GM21576 (cell line): ENCODE data around the gene ROR2.
"Not testable (repeated sequence)": the region's sequence is repeated elsewhere in the genome, so short reads cannot be mapped to it uniquely, and the experiment has no call there.

Source experiments
- ATAC-seq: cut with Tn5 transposase; IDR thresholded peaks from one replicate; pipeline ENCODE4 v1.9.1; 2021; ENCODE audit warnings: mild to moderate bottlenecking, moderate library complexity; ENCODE audit not compliant: unreplicated experiment

The ROR2 gene

DNA sequence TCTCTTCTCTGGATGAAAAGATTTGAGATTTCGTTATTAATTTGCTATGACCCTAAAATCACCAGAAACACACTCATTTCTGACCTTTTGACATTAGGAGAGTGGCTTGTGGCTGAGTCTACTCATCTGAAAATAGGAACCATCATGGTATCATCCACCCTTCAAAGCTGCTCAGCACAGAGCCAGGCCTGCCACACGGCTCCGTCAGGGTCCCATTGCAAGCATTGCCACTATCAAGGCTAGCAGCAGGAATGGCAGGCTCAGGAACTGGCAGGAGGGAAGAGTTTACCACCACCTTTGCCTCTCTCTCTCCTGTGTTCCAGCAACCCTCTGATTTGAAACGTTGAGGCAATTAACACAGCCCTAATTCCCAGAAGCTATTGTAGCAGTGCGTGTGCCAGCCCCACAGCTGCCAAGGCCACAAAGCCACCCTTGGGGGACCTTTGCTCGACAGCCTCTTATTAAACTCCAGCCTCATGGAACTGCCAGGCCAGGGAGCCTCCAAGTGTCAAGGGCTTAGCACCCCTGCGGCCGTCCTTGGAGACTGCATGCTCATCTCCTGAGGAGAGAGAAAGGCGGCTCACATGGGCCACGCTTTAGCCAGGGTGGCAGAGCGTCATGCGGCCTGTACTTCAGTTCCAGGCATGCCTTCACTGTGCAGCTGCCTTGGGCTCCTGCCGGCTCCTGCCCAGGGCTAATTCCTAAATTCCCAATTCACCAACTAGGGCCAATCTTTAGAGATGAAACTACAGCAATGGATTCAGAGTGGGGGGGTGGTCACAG is 145.9 kb downstream of the ROR2 start:
- ATAC-seq: no peak

DNA sequence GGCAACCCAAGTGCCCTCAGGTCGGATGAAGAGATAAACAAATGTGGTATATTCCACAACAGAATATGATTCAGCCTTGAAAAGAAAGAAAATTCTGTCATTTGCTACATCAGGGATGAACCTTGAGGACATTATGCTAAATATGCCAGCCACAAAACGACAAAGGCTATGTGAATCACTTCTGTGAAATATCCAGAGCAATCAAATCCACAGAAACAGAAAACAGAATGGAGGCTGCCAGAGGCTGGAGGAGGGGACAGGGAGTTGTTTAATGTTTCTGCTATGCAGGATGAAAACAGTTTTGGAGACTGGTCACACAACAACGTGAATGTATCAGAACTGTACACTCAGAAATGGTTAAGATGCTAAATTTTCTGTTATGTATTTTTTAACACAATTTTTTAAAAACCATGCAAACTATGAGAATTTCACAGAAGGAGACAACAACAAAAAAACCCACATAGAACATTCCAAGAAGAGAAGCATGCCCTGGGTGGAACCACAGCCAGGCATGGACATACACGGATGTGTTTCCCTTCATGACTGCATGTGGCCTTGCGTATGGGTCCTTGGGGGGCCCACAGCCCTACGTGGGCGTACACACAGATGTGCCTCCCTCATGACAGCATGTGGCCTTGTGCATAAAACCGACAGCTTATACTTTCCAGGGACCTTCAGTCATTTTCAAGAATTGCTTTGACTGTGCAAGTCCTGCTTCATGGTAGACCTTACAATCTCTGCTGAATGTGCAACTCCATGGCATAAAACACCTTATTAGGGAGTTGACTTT is 146.7 kb downstream of the ROR2 start:
- ATAC-seq: no peak

DNA sequence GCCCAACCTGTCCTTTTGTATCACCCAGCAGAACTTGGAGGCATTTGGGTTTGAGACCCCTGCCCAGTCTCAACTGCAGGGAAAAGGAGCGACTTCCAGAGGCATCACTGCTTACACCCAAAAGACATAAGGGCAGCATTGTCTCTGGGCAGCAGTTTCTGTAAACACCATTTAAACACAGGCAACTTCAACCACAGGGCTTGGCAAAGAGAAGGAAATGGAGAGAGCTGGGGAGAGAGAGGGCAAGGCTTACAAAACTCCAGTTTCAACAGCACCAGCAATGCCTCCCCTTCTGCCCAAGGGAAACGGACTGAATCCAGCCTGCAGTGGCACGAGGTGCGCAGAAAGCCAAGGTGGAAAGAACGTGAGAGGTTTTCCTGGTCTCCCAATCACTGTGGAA is 147.6 kb downstream of the ROR2 start:
- ATAC-seq: no peak

DNA sequence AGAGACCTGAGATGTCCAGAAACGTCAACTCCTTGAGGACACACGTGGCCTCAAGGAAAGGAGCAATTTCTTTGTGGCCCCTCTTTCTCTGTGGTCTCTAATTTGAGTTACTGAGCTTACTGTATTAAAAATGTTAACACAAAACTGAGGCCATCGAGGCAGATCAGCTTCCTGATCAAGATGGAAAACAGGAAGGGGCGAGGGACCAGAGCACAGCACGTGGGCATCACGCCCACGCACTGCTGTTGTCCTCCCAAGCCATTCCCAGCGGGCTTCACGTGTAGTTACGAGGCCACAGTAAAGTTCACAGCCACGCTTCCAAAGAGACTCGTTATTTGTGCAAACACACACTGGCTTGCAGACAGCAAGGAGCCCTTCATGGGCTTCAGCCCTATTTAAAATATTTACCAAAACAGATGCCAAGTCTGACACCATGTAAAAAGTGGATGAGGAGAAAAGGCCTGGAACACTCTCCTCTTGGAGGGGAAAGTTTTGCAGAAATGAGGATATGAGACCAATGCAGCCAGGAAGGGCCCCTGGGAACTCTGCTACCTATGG is 149.5 kb downstream of the ROR2 start:
- no peak for ATAC-seq

DNA sequence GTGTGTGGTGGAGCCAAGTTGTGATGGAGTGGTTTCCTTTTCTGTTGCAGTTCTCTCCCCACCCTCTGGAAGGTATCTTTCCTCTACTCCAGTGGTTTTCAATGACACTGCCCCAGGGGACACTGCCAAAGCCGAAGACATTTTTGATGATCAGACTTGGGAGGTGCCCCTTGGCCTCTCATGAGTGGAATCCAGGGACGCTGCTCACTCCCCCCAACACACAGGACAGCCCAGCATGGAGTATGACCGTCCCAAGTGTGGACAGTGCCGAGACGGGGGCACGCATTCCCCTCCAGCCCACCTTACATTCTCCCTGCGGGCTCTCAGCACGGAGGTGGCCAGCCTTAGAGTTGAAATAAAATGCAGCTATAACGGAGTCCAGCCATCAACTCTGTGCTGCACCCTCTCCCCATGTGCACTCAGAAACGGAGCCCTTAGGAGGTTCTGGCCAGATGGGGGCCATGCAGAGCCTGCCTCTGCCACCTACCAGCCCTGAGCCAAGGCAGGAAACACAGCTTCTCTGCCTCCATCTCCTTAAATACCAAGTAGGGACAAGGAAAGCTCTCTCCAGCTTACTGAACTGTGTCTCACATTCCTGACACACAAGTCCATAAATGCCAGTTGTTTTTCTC is 150.8 kb downstream of the ROR2 start:
- ATAC-seq: no peak

DNA sequence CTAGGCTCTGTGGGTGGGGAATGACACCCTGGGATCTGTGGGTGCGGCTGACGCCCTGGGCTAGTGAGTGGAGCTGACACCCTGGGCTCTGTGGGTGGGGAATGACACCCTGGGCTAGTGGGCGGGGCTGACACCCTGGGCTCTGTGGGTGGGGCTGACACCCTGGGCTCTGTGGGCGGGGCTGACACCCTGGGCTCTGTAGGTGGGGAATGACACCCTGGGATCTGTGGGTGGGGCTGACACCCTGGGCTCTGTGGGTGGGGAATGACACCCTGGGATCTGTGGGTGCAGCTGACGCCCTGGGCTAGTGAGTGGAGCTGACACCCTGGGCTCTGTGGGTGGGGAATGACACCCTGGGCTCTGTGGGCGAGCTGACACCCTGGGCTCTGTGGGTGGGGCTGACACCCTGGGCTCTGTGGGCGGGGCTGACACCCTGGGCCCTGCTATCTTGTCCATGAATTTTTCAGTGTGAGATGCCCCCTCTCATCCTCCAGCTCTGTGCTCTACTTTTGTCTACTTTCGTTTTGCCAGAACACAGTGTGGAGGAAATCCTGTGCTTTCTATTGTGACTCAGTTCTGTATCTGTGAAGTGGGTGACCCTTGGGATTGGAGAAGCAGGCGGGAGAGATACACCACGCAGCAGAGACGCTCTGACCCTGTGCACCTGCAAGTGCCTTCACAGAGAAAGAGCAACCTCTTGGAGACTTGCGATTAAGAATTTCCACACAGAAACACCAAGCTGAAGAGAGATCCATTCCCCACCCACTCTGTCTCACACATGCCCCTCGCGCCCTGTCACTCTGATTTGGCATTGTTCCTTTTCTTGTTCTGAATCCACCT is 151.5 kb downstream of the ROR2 start:
- ATAC-seq: not testable (repeated sequence)

DNA sequence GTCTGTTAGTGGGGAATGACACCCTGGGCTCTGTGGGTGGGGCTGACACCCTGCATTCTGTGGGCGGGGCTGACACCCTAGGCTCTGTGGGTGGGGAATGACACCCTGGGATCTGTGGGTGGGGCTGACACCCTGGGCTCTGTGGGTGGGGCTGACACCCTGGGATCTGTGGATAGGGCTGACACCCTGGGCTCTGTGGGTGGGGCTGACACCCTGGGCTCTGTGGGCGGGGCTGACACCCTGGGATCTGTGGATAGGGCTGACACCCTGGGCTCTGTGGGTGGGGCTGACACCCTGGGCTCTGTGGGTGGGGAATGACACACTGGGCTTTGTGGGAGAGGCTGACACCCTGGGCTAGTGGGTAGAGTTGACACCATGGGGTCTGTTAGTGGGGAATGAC is 152.5 kb downstream of the ROR2 start:
- ATAC-seq: not testable (repeated sequence)

DNA sequence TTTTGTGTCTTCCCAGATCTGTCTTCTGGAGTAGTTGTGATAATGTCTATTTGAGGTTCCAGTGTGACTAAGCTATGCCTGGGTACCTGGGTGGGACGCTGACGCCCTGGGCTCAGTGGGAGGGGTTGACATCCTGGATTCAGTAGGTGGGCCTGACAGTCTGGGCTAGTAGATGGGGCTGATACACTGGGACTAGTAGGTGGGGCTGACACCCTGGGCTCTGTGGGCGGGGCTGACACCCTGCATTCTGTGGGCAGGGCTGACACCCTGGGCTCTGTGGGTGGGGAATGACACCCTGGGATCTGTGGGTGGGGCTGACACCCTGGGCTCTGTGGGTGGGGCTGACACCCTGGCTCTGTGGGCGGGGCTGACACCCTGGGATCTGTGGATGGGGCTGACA is 153.5 kb downstream of the ROR2 start:
- ATAC-seq: not testable (repeated sequence)

DNA sequence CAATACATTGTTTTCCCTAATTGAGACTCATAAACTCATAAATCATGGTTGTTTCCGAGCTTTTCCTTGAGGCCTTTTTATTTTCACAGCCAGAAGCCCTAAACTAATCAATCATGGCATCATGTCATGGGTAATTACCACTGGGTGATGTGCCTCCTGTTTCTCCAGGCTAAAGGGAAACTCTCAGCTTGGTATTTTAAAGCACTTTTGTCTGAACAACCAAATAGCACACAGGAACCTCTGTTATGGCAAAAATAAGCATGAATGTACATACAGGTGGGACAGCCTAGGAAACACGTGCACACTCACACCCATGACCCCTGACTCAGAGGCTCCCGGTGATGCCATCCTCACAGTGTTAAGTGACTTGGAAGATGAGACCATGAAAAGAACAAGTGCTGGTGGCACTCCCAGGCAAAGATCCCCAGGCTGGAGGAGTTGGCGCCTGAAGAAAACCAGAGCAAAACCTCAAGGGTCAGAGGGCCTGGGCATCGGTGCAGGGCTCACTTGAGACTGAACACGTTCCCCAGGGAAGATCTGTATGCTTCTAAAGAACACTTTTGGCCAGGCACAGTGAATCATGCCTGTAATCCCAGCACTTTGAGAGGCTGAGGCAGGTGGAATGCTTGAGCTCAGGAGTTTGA is 154.3 kb downstream of the ROR2 start:
- no peak for ATAC-seq

DNA sequence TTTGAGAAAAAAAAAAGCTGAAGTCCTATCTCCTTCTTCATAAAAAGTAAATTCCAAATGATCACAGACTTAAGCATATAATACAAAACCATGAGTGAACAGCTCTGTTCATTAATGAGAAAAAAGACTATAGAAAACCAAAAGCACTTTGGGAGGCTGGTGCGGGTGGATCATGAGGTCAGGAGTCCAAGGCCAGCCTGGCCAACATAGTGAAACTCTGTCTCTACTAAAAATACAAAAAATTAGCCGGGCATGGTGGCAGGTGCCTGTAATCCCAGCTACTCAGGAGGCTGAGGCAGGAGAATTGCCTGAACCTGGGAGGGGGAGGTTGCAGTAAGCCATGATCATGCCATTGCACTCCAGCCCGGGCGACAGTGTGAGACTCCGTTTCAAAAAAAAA is 156.7 kb downstream of the ROR2 start:
- ATAC-seq: not testable (repeated sequence)

DNA sequence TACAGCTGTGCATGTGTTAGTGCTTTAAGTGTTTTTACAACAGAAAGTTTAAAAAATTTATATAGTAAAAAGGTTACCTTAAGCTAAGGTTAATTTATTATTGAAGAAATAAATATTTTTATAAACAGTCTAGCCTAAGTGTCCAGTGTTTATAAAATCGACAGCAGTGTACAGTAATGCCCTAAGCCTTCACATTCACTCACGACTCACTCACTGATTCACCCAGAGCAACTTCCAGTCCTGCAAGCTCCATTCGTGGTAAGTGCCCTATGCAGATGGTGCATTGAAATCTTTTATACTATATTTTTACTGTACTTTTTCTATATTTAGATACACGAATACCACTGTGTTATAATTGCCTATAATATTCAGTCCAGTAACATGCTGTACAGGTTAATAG is 159.1 kb downstream of the ROR2 start:
- no peak for ATAC-seq

DNA sequence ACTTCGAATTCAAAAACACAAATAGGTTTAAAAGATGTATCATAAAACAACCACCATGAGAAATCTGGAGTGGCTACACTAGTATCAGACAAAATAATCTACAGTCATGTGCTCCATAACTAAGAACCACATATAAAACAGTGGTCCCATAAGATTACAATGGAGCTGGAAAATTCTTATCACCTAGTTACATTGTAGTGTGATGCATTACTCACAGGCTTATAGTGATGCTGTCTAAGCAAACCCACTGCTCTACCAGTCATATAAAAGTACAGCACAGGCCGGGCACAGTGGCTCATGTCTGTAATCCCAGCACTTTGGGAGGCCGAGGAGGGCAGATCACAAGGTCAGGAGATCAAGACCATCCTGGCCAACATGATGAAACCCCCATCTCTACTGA is 160.1 kb downstream of the ROR2 start:
- no peak for ATAC-seq

DNA sequence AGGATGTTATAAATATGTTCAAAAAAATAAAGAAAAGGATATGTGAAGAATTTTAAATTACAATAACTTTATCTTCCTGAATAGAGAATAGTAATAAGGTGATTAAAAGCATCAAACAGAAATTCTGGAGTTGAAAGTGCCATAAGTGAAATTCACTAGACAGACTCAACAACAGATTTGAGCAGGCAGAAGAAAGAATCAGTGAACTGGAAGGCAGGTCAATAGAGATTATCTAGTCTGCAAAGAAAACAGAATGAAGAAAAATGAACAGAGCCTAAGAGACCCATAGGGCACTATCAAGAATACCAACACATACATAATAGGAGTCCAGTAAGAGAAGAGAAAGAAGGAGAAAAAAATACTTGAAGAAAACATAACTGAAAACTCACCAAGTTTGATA is 162.1 kb downstream of the ROR2 start:
- ATAC-seq: no peak

DNA sequence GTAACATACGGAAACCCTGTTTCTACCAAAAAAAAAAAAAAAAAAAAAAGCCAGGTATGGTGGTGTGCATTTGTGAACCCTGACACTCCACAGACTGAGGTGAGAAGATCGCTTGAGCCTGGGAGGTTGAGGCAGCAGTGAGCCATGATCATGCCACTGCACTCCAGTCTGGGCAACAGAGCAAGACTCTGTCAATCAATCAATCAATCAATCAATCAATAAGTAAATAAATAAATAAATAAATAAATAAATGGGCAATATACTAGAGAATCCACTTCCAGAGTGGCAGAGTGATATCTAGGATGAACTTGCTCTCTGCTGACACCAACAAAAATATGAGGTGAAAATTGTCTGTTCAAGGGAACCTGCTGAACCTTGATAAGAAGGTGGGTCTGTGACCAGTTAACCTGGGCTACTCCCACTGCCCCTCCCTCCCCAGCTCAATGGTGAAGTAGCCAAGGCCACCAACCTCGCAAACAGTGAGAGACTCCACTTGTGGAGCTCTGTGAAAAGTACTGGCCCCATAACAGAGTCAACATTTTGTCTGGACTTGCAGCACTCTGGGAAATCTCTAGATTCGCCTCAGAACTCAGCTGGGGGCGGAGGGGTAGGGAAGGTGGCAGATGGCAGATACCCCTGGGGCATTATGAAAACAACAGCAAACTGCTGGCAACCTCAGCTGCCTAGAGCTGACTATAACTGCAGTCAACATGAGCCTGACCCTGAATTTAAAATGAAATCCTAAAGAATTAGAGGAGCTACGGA is 163.7 kb downstream of the ROR2 start:
- ATAC-seq: no peak

DNA sequence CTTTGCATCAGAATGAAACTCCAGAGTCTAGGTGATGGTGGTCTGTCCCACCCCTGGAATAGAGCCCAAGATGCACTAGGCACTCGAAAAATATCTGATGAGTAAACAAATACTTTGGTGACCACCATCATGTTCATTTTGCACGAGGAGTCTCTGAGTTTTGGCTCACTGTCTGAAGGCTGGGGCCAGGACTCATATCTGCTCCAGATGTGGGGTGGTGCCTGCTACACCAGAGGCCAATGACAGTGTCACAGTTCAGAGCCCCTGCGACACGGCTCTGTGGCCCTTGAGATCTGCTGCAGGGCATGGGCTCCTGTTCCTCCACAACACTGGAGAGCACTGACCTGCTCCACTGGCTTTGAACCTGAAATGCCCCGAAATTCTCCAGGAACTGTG is 164.6 kb downstream of the ROR2 start:
- ATAC-seq: no peak

DNA sequence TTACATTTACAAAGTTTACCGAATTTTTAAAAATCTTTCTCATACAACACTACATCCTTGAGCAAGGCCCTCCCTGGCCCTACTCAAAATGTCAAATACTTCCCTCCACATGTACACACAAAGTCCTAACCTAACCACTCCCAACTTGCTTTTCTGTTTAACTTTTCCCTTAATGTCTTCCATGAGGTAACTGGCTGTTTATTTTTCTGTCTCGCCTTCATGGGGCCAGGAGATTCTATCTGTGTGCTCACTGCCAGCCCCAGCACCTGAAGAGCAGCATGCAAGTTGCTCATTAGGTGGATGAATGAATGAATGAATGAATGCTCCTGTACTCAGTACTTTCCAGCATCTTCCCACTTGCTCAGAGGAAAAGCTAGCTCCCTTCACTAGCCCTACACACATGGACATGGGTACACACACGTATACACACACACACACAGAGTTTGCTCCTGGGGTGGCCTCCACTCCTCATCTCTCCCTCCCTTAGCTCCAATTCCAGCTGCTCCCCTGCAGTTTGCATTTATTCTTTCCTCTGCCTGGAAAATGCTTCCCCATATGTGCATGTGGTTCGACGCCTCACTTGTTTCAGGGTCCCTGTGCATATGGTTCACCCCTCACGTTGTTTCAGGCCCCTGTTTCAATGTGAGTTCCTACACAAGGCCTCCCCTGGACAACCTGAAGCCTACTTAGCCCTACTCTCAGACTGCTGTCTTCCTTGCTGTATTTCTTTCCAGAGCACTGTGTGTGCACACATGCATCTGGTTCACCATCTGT is 165.2 kb downstream of the ROR2 start:
- no peak for ATAC-seq

DNA sequence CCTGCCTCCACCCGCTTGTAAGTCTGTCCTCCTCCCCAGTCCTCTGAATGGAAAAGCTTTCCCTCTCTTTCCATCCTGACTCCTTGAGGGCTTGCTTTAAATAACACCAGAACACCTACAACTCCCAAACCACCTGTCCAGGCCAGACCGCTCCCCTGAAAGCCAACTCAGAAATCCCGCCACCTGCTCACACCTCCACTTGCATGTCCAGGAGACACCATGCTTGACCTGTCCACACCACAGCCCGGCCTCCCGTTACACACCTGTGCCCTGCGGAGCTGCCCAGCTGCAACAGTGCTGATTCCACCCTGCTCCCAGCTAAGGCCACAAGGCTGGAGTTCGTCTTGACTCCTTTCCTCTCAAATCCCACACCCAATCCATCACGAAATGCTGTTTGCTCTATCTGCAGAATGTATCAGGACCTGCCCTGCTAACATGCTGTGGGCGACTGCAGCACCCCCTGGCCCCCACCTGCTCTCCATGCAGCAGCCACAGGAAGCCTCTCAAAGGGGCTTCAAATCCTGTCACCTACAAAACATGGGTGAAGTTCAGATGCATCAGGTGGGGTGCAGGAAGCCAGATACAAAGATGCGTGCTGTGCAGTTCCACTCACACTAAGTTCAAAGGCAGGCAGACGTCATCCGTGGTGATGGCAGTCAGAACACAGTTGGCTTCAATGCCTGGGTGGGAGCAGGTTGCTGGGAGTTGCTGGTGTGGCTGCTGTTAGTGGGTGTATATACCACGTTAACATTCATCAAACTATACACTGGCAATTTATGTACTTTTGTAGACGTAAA is 166.0 kb downstream of the ROR2 start:
- ATAC-seq: no peak

DNA sequence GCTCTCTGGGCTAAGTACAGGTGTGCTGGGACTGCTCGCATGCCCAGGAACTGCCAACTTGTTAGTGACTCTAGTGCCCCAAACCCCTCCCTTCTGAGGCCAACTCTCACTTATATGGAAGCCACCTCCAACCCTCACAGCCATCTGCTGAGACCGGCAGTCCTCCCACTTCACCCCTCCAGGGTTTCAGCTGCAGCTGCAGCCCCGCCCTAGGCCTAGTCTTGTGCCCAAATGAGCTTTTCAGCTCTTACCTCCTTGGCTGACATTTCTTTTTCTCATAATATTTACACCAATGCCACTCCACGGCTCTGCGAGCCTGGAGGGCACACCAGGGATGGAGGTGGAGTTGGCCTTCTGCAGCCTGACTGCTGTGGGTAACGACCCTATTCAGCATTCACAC is 166.6 kb downstream of the ROR2 start:
- ATAC-seq: no peak
